Suppressor macrophage treated with lipopolysaccharide for 4 hours (primary cell): ENCODE measurements around the gene ETV6.
"Not testable (repeated sequence)": the region's sequence is repeated elsewhere in the genome, so short reads cannot be mapped to it uniquely, and the experiment has no call there.

Source experiments
- DNase-seq: peaks from one replicate; pipeline ENCODE4 v3.0.0-alpha.2; 2020

ETV6 gene

DNA sequence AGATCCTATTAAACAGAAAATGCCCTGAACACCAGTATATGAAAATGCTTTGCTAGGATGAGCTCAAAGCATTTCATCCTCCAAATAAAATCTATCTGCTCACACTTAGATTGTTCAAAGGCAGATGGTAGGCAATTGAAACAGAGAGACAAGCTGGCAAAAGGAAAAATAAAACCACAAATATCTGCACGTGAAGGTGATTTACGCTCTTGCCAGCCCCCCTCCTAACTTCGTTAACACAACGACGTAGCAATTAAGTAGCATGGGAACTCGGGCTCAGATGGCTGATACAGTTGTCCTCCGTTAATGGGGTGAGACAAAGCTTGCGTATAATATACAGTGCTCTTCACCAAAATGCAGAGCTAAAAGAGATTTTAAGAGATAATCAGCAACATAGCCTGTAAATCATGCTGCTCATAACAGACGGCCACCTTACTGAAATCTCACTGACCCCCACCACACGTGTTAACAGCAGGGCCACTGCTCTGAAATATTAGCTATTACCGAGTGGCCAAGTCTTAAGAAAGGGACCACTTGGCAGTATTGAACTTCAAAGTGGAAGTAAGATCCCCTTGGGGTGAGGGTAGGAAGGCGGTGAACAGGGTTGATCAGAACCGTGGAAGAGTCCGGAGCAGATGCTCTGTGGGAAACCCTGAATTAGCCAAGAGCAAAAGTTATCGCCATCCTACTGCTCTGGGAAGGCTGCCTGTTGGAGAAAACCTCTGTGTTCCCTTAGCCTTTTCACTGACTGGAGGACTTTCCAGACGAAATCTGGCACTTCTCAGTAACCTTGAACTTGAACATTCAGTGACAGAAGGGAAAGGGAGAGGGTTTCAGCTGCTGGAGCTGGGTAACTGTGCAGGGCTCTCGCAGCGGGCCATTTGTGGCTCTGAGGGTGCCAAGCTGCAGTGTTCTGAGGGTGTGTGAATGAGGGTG lies 23.1 kb downstream of the ETV6 start:
- DNase-seq, result peak; percentile 46

DNA sequence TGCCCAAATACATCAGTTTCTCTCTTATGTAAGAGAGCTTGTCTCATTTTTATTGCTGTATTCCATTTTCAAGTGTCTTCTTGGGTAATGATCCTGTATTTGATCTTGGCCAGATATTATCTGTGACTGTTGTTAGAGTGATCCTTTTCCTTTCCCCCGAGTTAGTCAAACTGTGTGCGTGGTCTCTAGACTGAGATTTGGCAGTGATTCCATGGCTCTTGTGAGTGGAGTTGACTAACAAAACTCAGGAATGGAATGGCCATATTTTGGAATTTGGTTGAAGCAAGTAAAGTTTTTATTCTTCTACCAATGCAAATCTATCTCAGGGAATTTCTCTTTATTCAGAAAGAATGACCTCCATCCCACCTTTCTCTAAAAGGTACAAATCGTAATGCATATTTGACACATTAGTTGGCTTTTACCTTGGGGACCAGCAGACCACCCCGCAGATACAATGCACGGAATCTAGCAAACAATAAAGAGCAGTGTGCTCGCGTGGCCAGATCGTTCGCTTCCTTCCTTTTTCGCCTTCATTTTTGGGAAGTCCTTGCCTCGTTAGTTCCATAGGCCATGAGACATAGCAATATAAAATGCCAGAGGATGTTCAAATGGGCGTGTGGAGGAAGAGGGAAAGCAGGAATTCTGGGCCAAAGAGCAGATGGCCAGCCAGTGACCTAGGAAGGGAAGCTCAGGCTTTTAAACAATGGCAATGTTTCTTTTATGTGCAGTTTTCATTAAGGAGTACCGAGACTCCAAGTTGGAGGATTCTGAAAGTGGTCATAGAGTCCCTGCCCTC lies 24.4 kb downstream of the ETV6 start:
- DNase-seq, result peak; percentile 53

DNA sequence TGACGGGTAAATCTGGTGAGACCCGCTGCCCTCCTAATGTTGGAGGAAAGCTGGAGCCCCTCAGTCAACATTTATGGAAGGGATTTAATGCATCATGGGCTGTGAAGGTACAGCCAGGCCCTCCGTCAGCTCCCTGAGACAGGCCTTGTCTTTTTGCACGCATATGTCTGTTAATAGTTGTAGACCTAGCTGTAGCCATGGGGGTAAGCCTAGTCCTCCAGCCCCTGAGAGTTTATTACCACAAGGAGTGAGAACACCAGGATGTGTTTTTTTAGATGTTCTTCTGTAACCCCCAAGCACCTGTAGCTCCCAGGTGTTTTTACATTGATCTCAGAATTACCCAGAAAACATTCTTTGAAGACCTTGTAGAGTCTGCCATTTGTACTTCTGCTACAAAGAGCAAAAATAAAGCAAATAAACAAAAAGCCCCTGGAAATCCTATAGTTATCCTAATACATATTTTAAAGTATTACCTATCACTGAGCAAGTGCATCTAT lies 25.5 kb downstream of the ETV6 start:
- DNase-seq, result no peak

DNA sequence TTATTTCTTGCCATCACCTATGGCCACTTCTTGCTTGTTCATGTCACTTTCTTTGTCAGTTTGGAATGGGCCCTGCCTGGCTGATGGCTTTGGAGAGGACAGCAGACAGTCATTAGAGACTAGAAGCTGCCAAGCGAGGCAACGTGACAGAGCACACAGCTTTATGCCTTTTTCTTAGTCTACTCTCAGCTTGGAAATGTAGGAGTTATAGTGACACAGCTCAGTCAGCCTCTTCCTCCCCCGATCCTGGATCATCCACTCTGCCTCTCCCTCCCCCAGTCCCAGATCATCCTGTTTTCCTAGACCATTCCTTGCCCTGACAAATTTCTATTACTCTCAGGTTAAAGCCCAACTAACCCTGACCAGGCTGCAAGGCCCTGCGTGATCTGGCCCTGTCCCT lies 26.6 kb downstream of the ETV6 start:
- no peak for DNase-seq

DNA sequence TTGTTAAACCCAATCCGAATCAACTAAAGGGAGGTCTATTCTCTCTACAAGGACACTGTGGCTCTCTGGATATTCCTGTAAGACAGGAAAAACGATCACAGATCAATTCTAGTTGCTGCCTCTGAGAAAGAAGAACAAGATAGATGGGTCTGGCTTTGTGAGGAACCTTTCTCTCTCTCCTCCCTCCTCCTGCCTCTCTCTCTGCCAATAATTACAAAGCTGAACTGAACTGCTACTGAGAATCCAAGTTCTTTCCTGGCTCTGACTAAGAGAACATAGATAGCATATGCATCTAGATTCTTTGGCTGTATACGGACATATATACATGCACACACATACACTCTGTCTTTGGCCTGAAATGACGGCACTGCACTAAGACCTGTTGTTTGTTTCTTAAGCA lies 27.6 kb downstream of the ETV6 start:
- DNase-seq, result no peak

DNA sequence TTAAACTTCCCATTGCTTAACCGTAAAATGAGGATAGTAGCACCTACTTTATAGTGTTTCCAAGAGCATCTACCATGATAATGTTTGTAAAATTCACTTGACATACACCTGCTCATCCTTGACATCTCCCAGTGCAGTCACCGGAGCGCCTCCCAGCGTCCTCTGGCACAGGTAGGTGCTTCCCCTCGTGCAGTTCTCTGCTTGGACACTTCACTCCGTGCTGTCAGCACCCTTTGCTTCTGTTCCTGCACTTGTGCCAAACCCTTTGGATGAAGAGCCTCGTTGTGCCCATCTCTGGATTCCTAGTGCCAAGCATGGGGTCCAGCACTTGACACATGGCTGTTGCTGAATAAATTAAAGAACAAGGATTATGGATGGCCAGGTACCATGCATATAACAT lies 28.3 kb downstream of the ETV6 start:
- DNase-seq, result no peak

DNA sequence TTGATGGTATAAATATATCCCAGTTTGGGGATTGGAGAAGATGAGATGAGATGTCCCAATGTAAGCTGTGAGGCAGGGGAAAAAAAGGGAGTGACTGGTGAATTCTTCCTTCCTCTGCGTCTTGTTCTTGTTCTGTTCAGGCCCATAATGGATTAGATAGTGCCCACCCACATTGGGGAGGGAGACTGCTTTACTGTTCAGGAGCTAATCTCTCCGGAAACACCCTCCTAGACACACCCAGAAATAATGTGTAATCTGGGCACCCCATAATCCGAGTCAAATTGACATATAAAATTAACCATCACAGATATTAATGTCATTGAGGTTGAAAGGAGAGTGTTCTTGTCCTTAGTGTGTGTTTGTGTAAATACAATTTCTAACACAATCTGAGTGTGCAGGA lies 29.3 kb downstream of the ETV6 start:
- no peak for DNase-seq

DNA sequence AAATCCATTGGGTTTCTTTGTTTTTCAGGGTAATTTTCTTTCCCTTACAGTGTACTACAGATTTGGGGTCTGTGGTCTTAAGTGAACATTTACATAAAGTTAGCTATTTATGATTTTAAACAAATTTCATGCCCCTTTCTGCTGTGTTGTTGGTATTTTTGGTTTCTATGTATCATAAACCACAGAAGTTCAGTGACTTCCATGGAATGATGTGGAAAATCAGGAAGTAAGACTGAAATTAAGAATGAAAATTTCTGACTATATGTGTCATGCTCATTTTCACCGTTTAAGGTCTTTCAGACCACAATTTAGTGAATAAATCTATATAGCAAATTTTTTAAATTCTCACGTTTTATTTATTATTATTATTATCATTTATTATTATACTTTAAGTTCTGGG lies 31.7 kb downstream of the ETV6 start:
- peak; percentile 52 for DNase-seq

DNA sequence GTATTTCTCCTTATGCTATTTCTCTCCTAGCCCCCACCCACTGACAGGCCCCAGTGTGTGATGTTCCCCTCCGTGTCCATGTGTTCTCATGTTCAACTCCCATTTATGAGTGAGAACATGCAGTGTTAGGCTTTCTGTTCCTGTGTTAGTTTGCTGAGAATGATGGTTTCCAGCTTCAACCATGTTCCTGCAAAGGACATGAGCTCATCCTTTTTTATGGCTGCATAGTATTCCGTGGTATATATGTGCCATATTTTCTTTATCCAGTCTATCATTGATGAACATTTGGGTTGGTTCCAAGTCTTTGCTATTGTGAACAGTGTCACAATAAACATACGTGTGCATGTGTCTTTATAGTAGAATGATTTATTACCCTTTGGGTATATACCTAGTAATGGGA lies 32.2 kb downstream of the ETV6 start:
- DNase-seq, result not testable (repeated sequence)

DNA sequence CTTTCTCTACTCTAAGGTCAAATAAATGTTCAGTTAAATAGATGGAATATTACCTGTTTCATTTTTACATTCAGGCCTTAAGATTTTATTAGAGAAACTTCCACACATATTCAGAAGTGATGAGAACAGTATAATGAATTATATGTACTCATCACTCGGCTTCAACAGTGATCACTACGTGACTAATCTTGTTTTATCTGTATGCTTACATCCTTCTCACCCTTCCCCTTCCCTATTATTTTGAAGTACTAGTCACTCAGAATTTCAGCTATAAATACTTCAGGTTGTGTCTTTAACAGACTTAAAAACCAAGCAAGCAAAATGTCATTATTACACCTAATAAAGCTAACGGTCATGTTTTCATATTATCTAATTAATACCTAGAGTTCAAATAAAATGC lies 34.9 kb downstream of the ETV6 start:
- peak; percentile 66 for DNase-seq

DNA sequence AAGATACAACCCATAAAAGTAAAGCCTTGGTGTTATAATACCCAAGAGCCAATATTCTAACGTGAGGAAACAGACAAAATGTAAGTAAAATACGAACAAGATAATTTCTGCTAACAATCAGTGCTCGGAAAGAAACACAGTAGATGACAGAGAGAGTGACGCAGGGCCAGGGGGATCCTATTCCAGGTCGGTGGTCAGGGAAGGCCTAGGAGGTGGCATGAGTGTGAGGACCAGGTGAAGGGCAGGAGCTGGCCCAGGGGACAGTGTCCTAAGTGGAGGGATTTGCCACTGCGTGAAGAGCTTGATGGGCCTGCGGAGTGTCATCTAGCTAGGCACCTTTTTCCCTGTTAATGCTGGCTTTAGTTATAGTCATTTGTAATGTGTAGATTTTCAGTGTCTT lies 35.3 kb downstream of the ETV6 start:
- no peak for DNase-seq

DNA sequence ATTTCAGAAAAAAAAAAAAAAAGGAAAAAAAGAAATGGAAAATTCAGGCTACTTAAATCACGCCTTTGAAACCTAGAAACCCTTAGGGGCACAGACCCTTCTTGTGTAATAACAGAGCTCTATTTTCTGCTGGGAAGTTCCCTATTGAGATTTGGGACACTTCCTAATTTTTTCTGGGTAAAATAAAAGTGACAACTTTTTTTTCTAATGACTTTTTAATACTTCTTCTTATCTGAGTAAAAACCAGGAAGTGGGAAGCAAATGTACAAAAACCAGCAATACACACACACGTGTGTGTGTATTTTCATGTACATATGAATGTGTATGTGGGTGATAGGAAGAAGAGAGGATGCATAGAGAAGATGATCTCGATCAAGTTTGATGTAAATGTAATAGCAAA lies 35.8 kb downstream of the ETV6 start:
- peak; percentile 75 for DNase-seq

DNA sequence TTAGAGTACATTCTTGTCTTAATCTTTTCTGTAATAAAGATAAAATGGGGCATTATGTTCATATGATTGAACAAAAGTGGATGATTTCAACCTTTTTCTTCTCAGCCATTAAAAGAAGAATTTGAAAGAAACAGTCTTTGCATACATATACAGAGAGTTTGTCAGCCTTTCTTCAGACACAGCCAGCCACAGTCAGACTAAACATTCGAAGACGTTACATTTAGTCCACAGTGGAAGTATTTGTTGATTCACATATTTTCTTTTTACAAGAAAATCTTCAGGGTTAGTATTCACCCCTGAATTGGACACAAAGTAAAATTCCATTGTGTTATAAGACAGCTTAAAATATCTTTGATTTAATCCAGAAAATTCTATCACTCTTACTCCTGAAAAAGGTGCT lies 36.2 kb downstream of the ETV6 start:
- DNase-seq, result no peak

DNA sequence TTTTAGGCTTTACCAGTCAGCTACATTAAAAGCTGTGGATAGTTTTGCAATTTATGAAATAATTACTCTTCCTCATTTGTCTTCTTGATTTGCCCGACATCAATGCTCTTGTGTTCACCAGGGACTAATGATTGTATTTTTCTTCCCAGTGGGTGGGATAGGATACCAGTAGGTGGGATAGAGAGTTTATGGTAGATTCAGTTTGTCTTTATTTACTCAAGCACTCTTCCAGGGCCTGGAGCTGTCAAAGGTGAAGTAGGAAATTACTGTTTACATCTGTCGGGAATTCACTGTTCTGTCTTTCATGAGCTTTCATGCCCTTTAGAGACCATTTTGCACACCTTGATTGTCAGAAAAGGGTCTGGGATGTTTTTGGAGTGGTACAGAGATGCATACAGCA lies 36.6 kb downstream of the ETV6 start:
- DNase-seq, result no peak

DNA sequence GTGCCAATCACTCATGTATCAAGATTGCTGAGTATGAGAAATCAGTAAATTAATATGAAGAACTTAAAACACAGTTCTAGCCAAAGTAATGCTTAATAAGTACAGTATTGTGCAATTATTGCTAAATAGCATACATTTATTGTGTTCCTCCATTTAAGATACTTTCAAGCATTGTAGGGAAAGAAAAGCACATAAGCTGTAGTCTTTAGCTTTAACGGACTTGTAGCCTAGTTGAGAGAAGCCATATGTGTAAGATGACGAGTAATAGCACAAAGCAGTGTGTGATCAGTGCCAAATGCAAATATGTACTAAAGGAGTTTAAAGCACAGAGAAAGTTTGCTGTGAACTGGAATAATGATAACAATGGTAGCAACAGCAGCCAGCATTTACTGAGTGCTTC lies 38.1 kb downstream of the ETV6 start:
- DNase-seq, result peak; percentile 34

DNA sequence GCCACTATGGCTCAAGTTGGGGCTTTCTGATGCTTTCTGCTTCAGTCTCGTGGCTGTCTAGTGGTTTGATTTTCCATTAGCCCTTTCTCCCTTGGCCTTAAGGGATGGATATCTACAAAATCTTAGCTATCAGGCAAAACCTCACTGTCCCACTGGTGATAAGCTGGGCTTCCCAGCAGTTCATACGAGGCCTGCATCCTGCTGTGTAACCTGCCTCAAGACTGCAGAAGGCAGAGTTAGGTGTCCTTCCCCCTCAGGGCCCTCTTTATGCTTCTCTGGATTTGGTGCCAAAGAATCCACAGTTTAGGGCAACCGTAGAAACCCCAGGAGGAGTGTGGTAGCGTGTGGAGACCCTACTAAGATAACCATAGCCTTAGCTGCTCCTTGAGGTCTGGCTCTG lies 38.9 kb downstream of the ETV6 start:
- DNase-seq, result no peak

DNA sequence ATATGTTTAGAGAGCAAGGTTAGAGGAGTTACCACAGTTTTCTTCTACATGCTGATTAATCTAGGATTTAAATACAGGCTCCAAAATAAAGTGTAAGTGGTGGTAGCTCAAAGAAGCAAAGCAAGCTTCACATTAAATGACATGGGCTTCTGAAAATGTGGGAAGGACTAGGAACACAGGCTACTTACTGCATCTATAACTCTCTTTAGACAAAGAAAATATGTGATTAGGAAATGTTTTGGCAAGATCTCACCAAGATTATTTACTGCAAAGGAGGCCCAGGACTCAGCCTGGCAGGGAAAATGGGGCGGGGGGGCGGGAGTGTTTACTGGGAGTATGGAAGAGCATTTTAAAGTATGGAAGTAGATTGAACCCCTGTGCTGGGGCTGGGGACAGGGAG lies 39.4 kb downstream of the ETV6 start:
- no peak for DNase-seq

DNA sequence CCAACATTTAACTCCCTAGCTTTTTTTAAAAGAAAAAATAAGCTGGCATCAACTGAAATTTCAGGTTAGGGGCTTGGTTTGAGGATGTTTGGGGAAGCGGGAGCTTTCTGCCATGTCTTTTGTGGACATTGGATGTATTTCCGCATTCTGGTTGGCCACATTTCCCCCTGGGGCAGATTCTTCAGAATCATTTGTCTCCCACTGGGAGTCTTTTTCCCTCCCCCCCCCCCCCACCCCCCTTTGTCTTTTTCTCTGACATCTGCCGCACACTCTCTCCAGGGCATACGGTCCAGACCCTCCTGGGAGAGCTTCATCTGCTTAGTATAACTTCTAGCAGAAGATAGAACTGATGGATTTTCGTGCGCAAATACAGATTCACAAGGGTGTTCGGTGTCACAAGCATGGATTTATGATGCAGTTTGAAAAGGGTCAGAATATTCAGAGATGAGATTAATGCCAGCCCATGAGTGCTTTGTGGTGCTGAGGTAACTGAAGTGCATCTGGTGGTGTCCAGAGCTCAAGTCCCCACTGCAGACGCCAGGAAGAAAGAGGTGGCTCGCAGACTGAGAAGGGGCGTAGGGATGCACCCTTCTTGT lies 40.2 kb downstream of the ETV6 start:
- no peak for DNase-seq

DNA sequence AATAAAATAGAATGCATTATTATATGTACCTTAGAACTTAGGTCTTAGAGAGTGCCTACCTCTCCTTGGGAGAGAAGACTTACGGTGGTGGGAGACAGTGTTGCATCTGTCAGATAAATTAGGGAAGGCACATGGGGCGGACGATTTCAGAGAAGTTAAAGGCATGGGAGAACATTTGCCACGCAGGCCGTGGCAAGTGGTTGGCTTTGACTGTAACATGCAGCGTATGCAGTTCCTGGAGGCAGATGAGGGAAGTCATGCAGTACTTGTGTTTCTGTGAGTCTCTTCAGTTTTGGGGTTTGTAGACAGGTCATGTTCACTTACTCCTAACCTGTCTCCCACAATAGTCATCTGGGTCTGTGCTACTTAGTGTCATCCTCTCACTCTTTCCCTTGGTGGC lies 43.6 kb downstream of the ETV6 start:
- DNase-seq, result no peak

DNA sequence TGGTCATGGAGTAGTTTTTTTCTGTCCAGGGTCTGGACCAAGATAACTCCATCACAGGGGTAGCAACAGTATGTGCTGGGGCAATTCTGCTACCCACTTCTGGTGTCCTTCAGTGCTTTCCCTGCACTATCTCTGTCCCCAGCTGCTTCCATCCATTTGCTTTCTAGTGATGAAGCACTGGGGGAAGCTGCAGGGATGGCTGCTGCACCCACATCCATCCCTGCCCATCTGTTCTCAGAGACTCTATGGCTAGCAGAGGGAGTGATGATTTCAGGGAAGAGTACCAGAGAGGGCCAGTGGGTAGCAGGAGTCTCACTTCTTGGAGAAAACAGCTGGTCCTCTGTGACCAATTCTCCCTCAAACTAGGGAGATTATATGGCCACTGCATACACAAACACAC lies 44.1 kb downstream of the ETV6 start:
- no peak for DNase-seq

DNA sequence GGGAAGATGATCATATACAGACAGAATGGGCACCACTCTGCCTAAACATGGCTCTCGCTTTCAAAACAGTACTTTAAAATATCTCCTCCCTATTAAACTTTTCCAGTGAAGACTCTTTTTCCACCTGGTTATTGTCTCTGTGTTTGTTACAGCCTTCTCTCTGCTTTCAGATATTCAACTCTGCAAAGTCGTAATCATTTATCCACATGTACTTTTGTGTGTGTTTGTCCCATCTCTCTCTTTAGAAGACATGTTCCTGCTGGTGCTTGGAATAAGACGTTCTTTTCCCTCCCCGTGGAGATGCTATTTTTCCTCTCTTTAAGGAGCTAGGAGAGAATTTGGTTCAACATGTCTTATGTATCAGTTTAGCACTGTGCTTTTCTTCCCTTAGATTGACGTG lies 45.1 kb downstream of the ETV6 start:
- no peak for DNase-seq

DNA sequence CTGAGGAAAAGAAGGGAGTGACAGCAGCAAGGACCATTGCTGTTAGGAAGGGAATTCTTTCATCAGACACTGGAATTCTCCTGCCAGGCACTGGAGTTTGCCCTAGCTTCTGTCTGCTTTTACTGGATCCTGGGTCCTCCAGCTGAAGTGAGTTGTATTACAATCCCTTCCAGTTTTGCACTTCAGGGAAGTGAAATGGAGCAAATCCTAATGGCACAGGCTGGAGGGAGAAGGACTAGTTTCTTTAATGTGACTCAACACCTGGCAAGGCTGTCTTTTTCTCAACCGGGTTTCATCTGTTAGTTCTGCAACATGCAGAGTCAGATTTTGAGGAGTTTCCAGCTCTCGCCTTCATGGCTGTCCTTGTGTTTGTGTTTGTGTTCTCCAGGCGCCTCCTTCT lies 45.8 kb downstream of the ETV6 start:
- DNase-seq, result no peak

DNA sequence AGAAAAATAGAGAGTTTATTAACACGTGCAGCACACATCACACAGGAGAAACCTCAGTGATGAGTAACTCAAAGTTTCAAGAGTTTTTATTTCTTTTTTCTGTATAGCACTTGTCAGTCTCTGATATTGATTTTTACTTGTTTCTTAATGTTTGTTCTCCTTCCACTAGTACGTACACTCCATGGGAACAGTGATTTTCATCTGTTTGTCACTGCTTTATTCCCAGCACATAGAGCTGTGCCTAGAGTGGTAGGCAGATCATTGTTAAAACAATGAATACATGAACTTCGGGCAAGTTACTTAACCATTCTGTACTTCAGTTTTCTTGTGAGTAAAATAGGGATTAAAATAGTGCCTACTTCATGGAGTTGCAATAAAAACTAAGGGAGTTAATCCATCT lies 46.6 kb downstream of the ETV6 start:
- DNase-seq, result no peak

DNA sequence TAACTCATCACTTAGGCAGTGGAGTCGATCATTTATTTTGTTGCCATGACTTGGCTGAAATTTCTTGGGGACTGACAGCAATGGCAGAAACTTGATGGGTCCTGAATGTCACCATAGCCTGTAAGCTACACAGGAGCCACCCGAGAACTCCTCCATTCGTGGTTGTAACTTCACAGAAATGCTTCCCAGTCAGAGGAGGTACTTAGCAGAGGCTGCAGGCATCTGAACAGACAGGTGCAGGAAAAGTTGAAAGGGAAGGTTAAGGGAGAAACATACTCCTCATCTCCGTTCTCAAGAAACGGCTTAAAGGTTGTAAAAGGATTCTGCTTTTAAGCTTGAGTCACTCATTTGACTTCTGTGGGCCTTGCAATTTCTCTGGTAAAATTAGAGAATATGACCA lies 47.7 kb downstream of the ETV6 start:
- no peak for DNase-seq
